K562 (cell line): ENCODE results near the gene TUBB4B. TPM values are rescaled to one million over a fixed set of nuclear protein-coding genes. Genes with fewer than 3 reads are reported as not detected.

Experiments
- CCNT2 ChIP-seq: IDR thresholded peaks from 2 replicates; pipeline ENCODE4 v1.6.1; 2011; ENCODE audit warnings: borderline replicate concordance, low read depth, mild to moderate bottlenecking, moderate library complexity, mixed read lengths, low read length; ENCODE audit not compliant: insufficient read length; ENCODE audit errors: extremely low read depth
- EP300 ChIP-seq: IDR thresholded peaks from 2 replicates; pipeline ENCODE4 v1.6.1; 2012; ENCODE audit warnings: low read length, improper control_type of control experiment
- ETV5 ChIP-seq: sonication (generic); formaldehyde crosslinking; IDR thresholded peaks from 2 replicates; pipeline ENCODE4 v1.4.0; 2020; ENCODE audit warnings: low read depth, mild to moderate bottlenecking, missing genetic modification reagents
- HMGXB4 ChIP-seq: sonication (generic); formaldehyde crosslinking; IDR thresholded peaks from 2 replicates; pipeline ENCODE4 v1.8.1; 2023; ENCODE audit warnings: mild to moderate bottlenecking, missing genetic modification reagents
- L3MBTL2 ChIP-seq: fragments of 450-650 bp; IDR thresholded peaks from 2 replicates; pipeline ENCODE4 v1.6.1; 2016; ENCODE audit warnings: mild to moderate bottlenecking, moderate library complexity
- NCOR1 ChIP-seq: fragments of 450-650 bp; IDR thresholded peaks from 2 replicates; pipeline ENCODE4 v1.6.1; 2016; ENCODE audit warnings: mild to moderate bottlenecking, moderate library complexity
- PHF21A ChIP-seq: fragments of 450-650 bp; IDR thresholded peaks from 2 replicates; pipeline ENCODE4 v1.6.1; 2017; ENCODE audit warnings: low read depth, borderline replicate concordance
- PRPF4 ChIP-seq: fragments of 200-400 bp; formaldehyde crosslinking; IDR thresholded peaks from one replicate; pipeline ENCODE4 v1.6.1; 2017; ENCODE audit warnings: low read length, low read depth, mild to moderate bottlenecking; ENCODE audit not compliant: insufficient read depth, poor library complexity, severe bottlenecking
- TRIM24 ChIP-seq, 2 experiments: fragments of 450-650 bp; IDR thresholded peaks; 2 replicates each; pipeline ENCODE4 v1.6.1; 2016
- ZNF77 ChIP-seq: fragments of 250-450 bp; sonication (Bioruptor Pico); IDR thresholded peaks from 2 replicates; pipeline ENCODE4 v1.5.0; 2020
- polyA plus RNA-seq, 8 experiments: library from polyadenylated mRNA; depleted of rRNA in 4 of 8; stranded (reverse) in 5 of 8; unstranded in 3 of 8; fragments of >200 nt; fragmentation: Nextera tagmentation in 2 of 8; fragmentation: Illumina TruSeq in 1 of 8; extraction: Ambion mirVana in 2 of 8; extraction: Trizol in 1 of 8; gene quantifications; 2 replicates each; pipeline versions ENCODE4 v1.2.1 to v1.2.3, GENCODE V29; 2011 to 2014; ENCODE audit warnings: inconsistent platforms in 1 of 8, missing spikeins in 1 of 8
- total RNA-seq, 7 experiments: library from RNA; depleted of rRNA in 6 of 7; stranded (reverse); fragments of >200 nt in 6 of 7; fragmentation: Illumina TruSeq in 2 of 7; extraction: Trizol in 2 of 7; gene quantifications; 2 replicates each; pipeline versions ENCODE4 v1.2.1 to v1.2.3, GENCODE V29; 2011 to 2021; ENCODE audit warnings: low replicate concordance in 1 of 7
- TF ChIP-seq, protein P1 (sequence below), 2 experiments: fragments of 450-650 bp; formaldehyde crosslinking in 1 of 2; IDR thresholded peaks; 2 replicates each; pipeline versions ENCODE4 v1.4.0 to v1.6.1; 2014 to 2020; ENCODE audit warnings: mild to moderate bottlenecking in 2 of 2, borderline replicate concordance in 1 of 2, low read depth in 1 of 2
- TF ChIP-seq, protein P2 (sequence below): sonication (generic); IDR thresholded peaks from 2 replicates; pipeline ENCODE4 v1.6.1; 2016
- TF ChIP-seq, protein P3 (sequence below), 2 experiments: IDR thresholded peaks; 2 replicates each; pipeline ENCODE4 v1.6.1; 2012; ENCODE audit warnings: improper control_type of control experiment in 2 of 2, low read depth in 2 of 2, low read length in 2 of 2, borderline replicate concordance in 1 of 2

TUBB4B gene
- total and polyA plus RNA-seq, 9 of the 15 experiments (the other 6 are each of a cell fraction or from before 2014, with no cell fraction given) = 24.1 to 443 (median 268) TPM

DNA sequence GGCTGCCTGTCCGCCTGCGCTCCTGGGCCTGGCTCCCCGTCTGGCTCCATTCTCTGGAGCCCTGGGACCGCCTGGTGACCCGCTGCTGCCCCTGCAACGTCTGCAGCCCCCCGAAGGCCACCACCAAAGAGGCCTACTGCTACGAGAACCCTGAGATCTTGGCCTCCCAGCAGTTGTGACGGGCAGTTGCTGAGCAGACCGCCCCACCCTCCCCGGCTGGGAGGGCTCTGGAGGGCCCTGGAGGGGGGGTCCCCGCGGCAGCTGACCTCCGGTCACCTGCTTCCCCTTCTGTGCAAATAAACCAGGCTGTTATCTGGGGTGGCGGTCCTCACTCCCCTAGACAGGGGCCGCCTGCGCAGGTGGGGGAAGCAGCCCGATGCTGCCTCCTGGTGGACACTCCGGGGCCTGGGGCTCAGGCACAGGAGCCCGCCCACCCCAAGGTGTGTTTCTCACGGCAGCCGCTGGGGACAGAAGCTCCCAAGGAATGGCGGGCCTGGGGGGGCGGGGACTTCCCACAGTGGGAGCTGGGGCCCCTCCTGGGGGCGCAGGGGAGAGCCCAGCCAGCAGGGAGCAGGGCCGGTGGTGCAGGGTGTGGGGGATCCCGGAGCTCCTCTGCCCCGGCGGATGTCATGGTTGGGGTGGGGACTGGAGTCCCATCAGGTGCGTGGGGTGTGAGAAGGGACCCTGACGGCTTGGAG lies 4.7 kb upstream of the TUBB4B start (continued):
- TF ChIP-seq, protein P1, sequence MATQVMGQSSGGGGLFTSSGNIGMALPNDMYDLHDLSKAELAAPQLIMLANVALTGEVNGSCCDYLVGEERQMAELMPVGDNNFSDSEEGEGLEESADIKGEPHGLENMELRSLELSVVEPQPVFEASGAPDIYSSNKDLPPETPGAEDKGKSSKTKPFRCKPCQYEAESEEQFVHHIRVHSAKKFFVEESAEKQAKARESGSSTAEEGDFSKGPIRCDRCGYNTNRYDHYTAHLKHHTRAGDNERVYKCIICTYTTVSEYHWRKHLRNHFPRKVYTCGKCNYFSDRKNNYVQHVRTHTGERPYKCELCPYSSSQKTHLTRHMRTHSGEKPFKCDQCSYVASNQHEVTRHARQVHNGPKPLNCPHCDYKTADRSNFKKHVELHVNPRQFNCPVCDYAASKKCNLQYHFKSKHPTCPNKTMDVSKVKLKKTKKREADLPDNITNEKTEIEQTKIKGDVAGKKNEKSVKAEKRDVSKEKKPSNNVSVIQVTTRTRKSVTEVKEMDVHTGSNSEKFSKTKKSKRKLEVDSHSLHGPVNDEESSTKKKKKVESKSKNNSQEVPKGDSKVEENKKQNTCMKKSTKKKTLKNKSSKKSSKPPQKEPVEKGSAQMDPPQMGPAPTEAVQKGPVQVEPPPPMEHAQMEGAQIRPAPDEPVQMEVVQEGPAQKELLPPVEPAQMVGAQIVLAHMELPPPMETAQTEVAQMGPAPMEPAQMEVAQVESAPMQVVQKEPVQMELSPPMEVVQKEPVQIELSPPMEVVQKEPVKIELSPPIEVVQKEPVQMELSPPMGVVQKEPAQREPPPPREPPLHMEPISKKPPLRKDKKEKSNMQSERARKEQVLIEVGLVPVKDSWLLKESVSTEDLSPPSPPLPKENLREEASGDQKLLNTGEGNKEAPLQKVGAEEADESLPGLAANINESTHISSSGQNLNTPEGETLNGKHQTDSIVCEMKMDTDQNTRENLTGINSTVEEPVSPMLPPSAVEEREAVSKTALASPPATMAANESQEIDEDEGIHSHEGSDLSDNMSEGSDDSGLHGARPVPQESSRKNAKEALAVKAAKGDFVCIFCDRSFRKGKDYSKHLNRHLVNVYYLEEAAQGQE (IDR thresholded peaks at IDR 0.05; ENCODE audit: borderline replicate concordance) = peak; percentile 93
- TF ChIP-seq, protein P1 (CRISPR knock-in tag; IDR thresholded peaks at IDR 0.05; ENCODE audit: low read depth) = 0 out of 2 replicates have a peak, but pooled peaks have one; percentile 19
- TF ChIP-seq ETV5 (CRISPR knock-in tag) = peak; percentile 92
- peak; percentile 71 for TF ChIP-seq L3MBTL2
- TF ChIP-seq ZNF77 (CRISPR knock-in tag) = no peak
- peak; percentile 64 for TF ChIP-seq EP300
- TF ChIP-seq NCOR1 = no peak
- peak; percentile 53 to 62; a peak in 3 of 4 replicates for TF ChIP-seq TRIM24 (IDR thresholded peaks at IDR 0.05)
- no peak for TF ChIP-seq PRPF4
- TF ChIP-seq, protein P2, sequence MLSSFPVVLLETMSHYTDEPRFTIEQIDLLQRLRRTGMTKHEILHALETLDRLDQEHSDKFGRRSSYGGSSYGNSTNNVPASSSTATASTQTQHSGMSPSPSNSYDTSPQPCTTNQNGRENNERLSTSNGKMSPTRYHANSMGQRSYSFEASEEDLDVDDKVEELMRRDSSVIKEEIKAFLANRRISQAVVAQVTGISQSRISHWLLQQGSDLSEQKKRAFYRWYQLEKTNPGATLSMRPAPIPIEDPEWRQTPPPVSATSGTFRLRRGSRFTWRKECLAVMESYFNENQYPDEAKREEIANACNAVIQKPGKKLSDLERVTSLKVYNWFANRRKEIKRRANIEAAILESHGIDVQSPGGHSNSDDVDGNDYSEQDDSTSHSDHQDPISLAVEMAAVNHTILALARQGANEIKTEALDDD = no peak
- TF ChIP-seq, protein P3, sequence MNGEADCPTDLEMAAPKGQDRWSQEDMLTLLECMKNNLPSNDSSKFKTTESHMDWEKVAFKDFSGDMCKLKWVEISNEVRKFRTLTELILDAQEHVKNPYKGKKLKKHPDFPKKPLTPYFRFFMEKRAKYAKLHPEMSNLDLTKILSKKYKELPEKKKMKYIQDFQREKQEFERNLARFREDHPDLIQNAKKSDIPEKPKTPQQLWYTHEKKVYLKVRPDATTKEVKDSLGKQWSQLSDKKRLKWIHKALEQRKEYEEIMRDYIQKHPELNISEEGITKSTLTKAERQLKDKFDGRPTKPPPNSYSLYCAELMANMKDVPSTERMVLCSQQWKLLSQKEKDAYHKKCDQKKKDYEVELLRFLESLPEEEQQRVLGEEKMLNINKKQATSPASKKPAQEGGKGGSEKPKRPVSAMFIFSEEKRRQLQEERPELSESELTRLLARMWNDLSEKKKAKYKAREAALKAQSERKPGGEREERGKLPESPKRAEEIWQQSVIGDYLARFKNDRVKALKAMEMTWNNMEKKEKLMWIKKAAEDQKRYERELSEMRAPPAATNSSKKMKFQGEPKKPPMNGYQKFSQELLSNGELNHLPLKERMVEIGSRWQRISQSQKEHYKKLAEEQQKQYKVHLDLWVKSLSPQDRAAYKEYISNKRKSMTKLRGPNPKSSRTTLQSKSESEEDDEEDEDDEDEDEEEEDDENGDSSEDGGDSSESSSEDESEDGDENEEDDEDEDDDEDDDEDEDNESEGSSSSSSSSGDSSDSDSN (IDR thresholded peaks at IDR 0.05; ENCODE audit: borderline replicate concordance in 1 of 2, low read depth in 2 of 2, low read length in 2 of 2) = no peak
- 0 out of 2 replicates have a peak, but pooled peaks have one; percentile 56 for TF ChIP-seq PHF21A
- peak; percentile 43 for TF ChIP-seq HMGXB4
- peak; percentile 80 for TF ChIP-seq CCNT2
